HEK293 (cell line): Measurements from ENCODE around the gene BRPF1.

Source experiments
- CTCF ChIP-seq: fragments of 450-650 bp; formaldehyde crosslinking; IDR thresholded peaks from 2 replicates; pipeline ENCODE4 v1.5.1; 2016; ENCODE audit warnings: missing biosample characterization, missing genetic modification characterization
- ZNF398 ChIP-seq: fragments of 450-650 bp; formaldehyde crosslinking; IDR thresholded peaks from 2 replicates; pipeline ENCODE4 v1.5.1; 2017; ENCODE audit warnings: missing biosample characterization, missing genetic modification characterization

GRCh38 chr3:9732080-9732739, 675 bp downstream of the BRPF1 start:
- TF ChIP-seq CTCF (tag by site-specific recombination), result no peak
- TF ChIP-seq ZNF398 (tag by site-specific recombination), result no peak
